IPS DF 4.7 (cell line): Measurements from ENCODE around the gene KLK10.

ENCODE experiments used
- DNase-seq: peaks from one replicate; pipeline ENCODE4 v3.0.0-alpha.2; 2013; ENCODE audit warnings: low spot score; ENCODE audit errors: extremely low read depth

Gene KLK10, protein sequence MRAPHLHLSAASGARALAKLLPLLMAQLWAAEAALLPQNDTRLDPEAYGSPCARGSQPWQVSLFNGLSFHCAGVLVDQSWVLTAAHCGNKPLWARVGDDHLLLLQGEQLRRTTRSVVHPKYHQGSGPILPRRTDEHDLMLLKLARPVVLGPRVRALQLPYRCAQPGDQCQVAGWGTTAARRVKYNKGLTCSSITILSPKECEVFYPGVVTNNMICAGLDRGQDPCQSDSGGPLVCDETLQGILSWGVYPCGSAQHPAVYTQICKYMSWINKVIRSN

DNA sequence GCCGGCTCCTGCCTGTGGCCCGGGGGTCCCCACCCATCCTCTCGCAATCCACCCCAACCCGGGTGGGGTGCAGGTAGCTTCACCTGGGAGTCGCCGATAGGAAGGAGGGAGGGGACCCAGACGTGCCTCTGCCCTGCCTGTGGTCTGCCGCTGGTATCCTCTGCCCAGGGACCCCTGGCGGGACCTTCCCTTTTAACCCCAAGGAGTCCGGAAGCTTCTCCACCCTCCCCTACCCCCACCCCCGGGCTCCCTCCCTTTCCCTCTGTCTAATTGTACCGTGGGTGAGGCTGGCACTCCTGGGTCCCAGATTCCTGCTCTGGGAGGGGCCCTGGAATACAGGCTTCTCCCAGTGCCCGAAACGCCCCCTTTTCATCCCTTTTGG is at the start of gene KLK10:
Gene KLK10, minus strand, starts transcription at position 166 of the 382 bp plus-strand sequence. CDS start 579 bp downstream, outside the sequence.
- no peak for DNase-seq

GRCh38 chr19:51066393-51067186 is 47.1 kb upstream of the KLK10 start:
- no peak for DNase-seq

GRCh38 chr19:51065221-51065960 is 45.9 kb upstream of the KLK10 start:
- DNase-seq = no peak

GRCh38 chr19:51064534-51065220 is 45.2 kb upstream of the KLK10 start, which contains the start of gene KLK13:
KLK13 (minus strand) TSS chr19:51065092; CDS start chr19:51065067, 25 bp downstream.
- no peak for DNase-seq

GRCh38 chr19:51063664-51064063 is 44.2 kb upstream of the KLK10 start:
- DNase-seq = no peak

- DNase-seq = no peak
Measured at GRCh38 chr19:51060973-51061372, 41.5 kb upstream of the KLK10 start.

DNA sequence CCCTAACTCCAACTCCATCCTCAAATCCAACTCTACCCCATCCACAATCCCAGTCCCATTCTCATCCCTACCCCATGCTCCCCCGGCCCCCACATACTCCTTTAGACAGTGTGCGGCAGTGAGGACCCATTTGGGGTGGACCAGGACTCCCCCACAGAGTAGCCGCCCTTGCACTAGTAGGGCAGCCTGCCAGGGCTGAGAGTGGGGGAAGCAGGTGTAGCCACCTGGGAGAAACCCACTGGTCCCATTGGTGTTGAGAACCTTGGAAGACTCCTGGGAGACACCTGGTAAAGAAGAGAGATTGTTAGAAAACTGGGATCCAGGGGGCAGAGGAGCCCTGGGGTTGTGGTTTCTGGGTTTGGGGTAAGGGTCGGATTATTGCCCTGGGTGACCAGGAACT is 40.8 kb upstream of the KLK10 start:
- no peak for DNase-seq

- DNase-seq = no peak
Measured at GRCh38 chr19:51059715-51060114, 40.2 kb upstream of the KLK10 start.

DNA sequence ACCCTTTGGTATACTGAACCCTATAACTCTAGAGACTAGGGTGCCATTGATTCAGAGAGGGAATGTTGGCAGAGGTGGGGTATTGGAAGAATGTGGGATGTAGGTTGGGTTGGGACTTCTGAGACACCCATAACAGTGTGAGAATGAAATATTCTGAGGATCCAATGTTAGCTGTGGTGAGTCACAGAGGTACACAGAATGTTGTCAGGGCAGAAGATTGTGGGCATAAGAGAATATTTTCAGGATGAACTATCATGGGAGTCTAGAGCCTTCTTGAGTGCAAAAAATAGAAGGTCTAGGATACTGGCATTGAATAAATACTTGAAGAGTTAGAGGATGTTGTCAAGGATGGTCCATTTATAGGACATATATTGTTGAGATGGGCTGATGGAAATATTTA is 36.4 kb upstream of the KLK10 start:
- DNase-seq = no peak

DNA sequence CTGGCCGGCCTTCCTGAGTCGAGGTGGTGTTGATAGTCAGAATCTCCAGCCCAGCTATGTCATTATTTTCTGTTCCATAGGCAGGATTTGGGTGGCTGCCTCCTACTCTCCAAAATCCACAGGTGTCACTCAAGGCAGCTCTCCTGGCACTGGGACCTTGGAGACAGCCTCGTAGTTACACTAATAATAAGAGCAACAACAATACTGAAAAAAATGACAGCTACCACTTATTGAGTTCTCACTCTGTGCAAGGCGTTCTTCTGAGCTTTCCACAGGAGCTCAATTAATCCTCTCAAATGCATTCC is 27.5 kb upstream of the KLK10 start:
- DNase-seq = no peak

- no peak for DNase-seq
Measured at GRCh38 chr19:51044327-51044726, 24.8 kb upstream of the KLK10 start.

GRCh38 chr19:51043497-51043896 is 24.0 kb upstream of the KLK10 start:
- no peak for DNase-seq

DNA sequence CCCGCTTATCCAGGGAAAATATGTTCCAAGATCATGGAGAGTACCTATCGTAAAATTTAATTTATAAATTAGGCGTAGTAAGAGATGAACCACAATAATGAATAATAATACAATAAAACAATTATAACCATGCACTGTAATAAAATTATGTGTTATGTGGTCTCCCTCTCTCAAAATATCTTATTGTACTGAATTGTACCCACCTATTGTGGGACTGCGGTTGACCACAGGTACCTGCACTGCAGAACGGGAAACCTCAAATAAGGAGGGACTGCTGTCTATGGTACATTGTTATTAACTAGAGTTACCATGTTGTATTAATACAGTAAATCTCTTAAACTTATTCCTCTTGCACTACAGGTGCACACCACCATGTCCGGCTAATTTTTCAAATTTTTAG is 20.6 kb upstream of the KLK10 start:
- no peak for DNase-seq

GRCh38 chr19:51036519-51036918 is 17.0 kb upstream of the KLK10 start:
- no peak for DNase-seq

GRCh38 chr19:51034704-51035103 is 15.2 kb upstream of the KLK10 start, which contains the start of gene KLK12:
KLK12 (minus strand) TSS chr19:51035002; CDS start chr19:51034621, 381 bp downstream.
- no peak for DNase-seq

DNA sequence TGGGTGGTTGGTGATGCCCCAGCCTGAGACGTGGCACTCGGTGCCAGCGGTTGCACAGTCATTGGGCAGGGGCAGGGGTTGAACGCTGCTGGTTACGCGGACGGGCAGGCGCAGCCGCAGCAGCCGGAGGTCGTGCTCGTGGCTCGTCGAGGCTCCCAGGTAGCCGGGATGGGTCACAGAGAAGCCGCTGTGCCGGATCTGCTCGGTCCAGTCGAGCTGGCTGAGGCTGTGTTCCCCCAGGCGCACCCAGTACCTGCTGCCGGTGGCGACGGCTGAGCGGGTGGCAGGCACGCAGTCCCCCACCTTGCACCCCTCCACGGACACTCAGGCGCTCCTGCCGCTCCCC is 12.3 kb upstream of the KLK10 start:
- no peak for DNase-seq

GRCh38 chr19:51031220-51031879 is 11.8 kb upstream of the KLK10 start:
- no peak for DNase-seq

GRCh38 chr19:51030631-51031030 is 11.1 kb upstream of the KLK10 start:
- no peak for DNase-seq

DNA sequence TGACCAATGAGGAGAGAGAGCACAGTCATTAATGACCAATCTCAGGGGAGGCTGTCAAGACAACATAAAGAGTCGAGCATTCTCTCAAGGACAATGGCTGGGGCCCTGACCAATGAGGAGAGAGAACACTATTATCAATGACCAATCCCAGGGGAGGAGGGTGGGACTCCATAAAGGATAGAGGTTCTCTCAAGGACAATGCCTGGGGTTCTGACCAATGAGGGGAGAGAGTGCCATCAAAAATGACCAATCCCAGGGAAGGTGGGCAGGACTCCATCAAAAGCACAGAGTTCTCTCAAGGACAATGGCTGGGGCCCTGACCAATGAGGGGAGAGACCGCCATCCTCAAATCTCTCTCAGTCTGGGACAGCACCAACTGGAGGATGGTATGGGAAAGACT is 10.2 kb upstream of the KLK10 start:
- no peak for DNase-seq

DNA sequence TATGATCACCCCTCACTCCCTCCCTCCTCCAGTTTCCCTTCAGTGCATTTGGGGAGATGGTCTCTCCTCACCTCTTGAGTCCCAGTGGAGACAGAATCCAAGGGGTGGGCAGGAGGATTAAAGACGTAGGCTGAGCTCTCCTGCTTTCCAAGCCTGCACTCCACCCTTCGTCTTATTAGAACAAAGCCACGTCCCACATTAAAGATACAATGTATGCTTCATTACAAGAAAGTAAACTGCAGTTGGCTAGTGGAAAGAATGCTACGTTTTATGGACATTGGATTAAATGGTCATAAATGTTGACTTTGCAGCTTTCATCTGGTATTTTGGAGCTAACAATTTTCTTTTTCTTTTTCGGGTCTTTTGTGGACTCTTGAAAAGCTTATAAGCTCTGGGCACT is 8.4 kb upstream of the KLK10 start:
- no peak for DNase-seq

GRCh38 chr19:51027126-51027806 is 7.8 kb upstream of the KLK10 start:
- DNase-seq = no peak
